Stomach (tissue), 4 donors: ENCODE measurements around the gene CYB5R3.

Source experiments
- POLR2A ChIP-seq, 4 donors: fragments of 450-650 bp; IDR thresholded peaks; one replicate each; pipeline ENCODE4 v1.6.1; 2016; ENCODE audit warnings: antibody characterized with exemption in 4 of 4, control low read depth in 2 of 4, mild to moderate bottlenecking in 1 of 4, moderate library complexity in 1 of 4
- TF ChIP-seq, protein P1 (sequence below), 7 experiments: fragments of 450-650 bp in 4 of 7; fragments of 200-600 bp in 3 of 7; sonication (generic) in 3 of 7; IDR thresholded peaks; one replicate each; pipeline ENCODE4 v1.5.1; 2016 to 2019; ENCODE audit warnings: antibody characterized with exemption in 7 of 7, control low read depth in 2 of 7, mild to moderate bottlenecking in 1 of 7

DNA sequence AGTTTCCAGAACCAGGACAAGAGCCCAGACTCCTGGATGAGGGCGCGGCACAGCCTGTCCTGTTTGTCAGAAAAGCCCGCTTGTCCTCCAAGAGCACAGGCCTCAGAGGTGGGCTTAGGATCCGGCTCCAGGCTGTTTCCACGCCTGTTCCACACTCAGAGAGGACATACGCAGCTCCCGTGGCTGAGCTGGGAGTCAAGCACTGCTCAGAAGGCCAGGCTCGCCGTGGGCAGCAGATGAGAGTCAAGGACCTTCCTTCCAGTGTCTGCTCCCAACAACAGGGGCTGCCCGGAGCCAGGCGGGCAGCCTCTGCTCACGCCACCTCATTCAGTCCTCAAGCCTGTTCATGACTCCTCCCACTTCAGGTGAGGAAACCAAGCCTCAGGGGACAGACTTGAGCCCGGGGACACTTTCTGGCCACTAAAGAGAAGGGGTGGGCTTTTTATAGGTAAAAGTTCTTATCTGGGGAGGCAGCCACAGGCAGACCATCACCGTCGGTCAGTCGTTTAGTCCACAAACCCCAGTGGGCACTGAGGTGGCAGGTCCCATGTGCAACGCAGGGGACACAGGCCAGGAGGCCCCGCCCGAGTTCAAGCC lies 3.8 kb downstream of the CYB5R3 start:
- no peak for TF ChIP-seq POLR2A (IDR thresholded peaks at IDR 0.05)
- TF ChIP-seq, protein P1, sequence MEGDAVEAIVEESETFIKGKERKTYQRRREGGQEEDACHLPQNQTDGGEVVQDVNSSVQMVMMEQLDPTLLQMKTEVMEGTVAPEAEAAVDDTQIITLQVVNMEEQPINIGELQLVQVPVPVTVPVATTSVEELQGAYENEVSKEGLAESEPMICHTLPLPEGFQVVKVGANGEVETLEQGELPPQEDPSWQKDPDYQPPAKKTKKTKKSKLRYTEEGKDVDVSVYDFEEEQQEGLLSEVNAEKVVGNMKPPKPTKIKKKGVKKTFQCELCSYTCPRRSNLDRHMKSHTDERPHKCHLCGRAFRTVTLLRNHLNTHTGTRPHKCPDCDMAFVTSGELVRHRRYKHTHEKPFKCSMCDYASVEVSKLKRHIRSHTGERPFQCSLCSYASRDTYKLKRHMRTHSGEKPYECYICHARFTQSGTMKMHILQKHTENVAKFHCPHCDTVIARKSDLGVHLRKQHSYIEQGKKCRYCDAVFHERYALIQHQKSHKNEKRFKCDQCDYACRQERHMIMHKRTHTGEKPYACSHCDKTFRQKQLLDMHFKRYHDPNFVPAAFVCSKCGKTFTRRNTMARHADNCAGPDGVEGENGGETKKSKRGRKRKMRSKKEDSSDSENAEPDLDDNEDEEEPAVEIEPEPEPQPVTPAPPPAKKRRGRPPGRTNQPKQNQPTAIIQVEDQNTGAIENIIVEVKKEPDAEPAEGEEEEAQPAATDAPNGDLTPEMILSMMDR (IDR thresholded peaks at IDR 0.05) = no peak
